IMR-90 (cell line): ENCODE results near the gene TMEM9B. TPM values are rescaled to one million over a fixed set of nuclear protein-coding genes. Genes with fewer than 3 reads are reported as not detected.

Experiments
- ATAC-seq: fragments of 200-7000 bp; cut with Tn5 transposase; 2 replicates; pipeline ENCODE4 v1.9.1; 2020; ENCODE audit warnings: low read depth, mild to moderate bottlenecking, moderate library complexity
- BruUV-seq: library from RNA; stranded (reverse); fragments of 400-500 nt; replicated peaks from 2 replicates; lab custom pipeline; 2021; lab: Mats Ljungman, UMichigan
- CTCF ChIA-PET: fragments of 300-600 bp; formaldehyde crosslinking; extraction: SDS; loops from one replicate; lab custom pipeline; 2021; ENCODE audit warnings: antibody characterized with exemption; lab: Yijun Ruan, JAX
- POLR2A ChIA-PET: fragments of 300-600 bp; sonication (Branson Sonifier 250); formaldehyde crosslinking; loops from one replicate; lab custom pipeline; 2022; ENCODE audit warnings: antibody characterized with exemption; ENCODE audit not compliant: unreplicated experiment; lab: Charles Lee
- DNase-seq: peaks from one replicate; pipeline ENCODE4 v3.0.0; 2013
- H2AFZ ChIP-seq: replicated peaks from 2 replicates; pipeline ENCODE3; 2013; ENCODE audit warnings: low read length, mild to moderate bottlenecking; ENCODE audit not compliant: poor library complexity
- H2AK5ac ChIP-seq: 2 replicates; pipeline ENCODE4 v1.6.1; 2013; ENCODE audit warnings: low read depth, low read length, inconsistent platforms
- H2AK9ac ChIP-seq: replicated peaks from 2 replicates; pipeline ENCODE3; 2013; ENCODE audit warnings: mild to moderate bottlenecking, low read depth, low read length, moderate library complexity; ENCODE audit not compliant: poor library complexity
- H2BK120ac ChIP-seq: 2 replicates; pipeline ENCODE4 v1.6.1; 2013; ENCODE audit warnings: low read depth, low read length, inconsistent platforms
- H2BK15ac ChIP-seq: 3 replicates; pipeline ENCODE4 v1.6.1; 2013; ENCODE audit warnings: low read depth, low read length, inconsistent platforms
- H2BK20ac ChIP-seq: 2 replicates; pipeline ENCODE4 v1.6.1; 2013; ENCODE audit warnings: low read depth, mild to moderate bottlenecking, inconsistent platforms, low read length, moderate library complexity
- H2BK5ac ChIP-seq: 2 replicates; pipeline ENCODE4 v1.6.1; 2013; ENCODE audit warnings: mild to moderate bottlenecking, low read depth, low read length, inconsistent platforms; ENCODE audit not compliant: poor library complexity, severe bottlenecking
- H3K14ac ChIP-seq: replicated peaks from 2 replicates; pipeline ENCODE4 v1.6.1; 2013; ENCODE audit warnings: low read depth, low read length, inconsistent platforms
- H3K18ac ChIP-seq: 2 replicates; pipeline ENCODE4 v1.6.1; 2013; ENCODE audit warnings: low read depth, low read length, control low read depth
- H3K23ac ChIP-seq: 2 replicates; pipeline ENCODE4 v1.6.1; 2013; ENCODE audit warnings: low read depth, low read length, inconsistent platforms
- H3K27ac ChIP-seq: 2 replicates; pipeline ENCODE4 v1.5.1; 2013; ENCODE audit warnings: mild to moderate bottlenecking, control low read depth, low read length; ENCODE audit not compliant: insufficient read depth
- H3K27me3 ChIP-seq: 2 replicates; pipeline ENCODE4 v1.6.1; 2013; ENCODE audit warnings: low read length; ENCODE audit not compliant: control insufficient read depth, insufficient read depth
- H3K36me3 ChIP-seq: 2 replicates; pipeline ENCODE4 v1.6.1; 2013; ENCODE audit warnings: low read length, mixed read lengths; ENCODE audit not compliant: control insufficient read depth, insufficient read depth
- H3K4ac ChIP-seq: 2 replicates; pipeline ENCODE4 v1.6.1; 2013; ENCODE audit warnings: low read depth, low read length, inconsistent platforms
- H3K4me1 ChIP-seq: 2 replicates; pipeline ENCODE4 v1.6.1; 2013; ENCODE audit warnings: low read length, mixed read lengths; ENCODE audit not compliant: control insufficient read depth, insufficient read depth
- H3K4me2 ChIP-seq: 2 replicates; pipeline ENCODE4 v1.6.1; 2013; ENCODE audit warnings: low read depth, mild to moderate bottlenecking, control low read depth, low read length, moderate library complexity
- H3K4me3 ChIP-seq: 2 replicates; pipeline ENCODE4 v1.5.1; 2013; ENCODE audit warnings: low read depth, mild to moderate bottlenecking, control low read depth, low read length, moderate library complexity; ENCODE audit not compliant: insufficient read depth
- H3K56ac ChIP-seq: 2 replicates; pipeline ENCODE4 v1.6.1; 2013; ENCODE audit warnings: low read length, inconsistent platforms; ENCODE audit not compliant: insufficient read depth; ENCODE audit errors: extremely low read depth
- H3K79me1 ChIP-seq, 2 experiments: 2 replicates each; pipeline ENCODE4 v1.6.1; 2013; ENCODE audit warnings: low read length in 2 of 2, inconsistent platforms in 1 of 2, low read depth in 1 of 2
- H3K9ac ChIP-seq: 2 replicates; pipeline ENCODE4 v1.6.1; 2013; ENCODE audit warnings: low read depth, low read length, control low read depth
- H3K9me1 ChIP-seq: 2 replicates; pipeline ENCODE4 v1.6.1; 2013; ENCODE audit warnings: low read length, inconsistent platforms; ENCODE audit not compliant: insufficient read depth
- H3K9me3 ChIP-seq: 2 replicates; pipeline ENCODE4 v1.6.1; 2013; ENCODE audit warnings: low read length; ENCODE audit not compliant: control insufficient read depth, insufficient read depth
- H4K20me1 ChIP-seq: 2 replicates; pipeline ENCODE4 v1.6.1; 2013; ENCODE audit warnings: low read length, inconsistent platforms; ENCODE audit not compliant: insufficient read depth
- H4K5ac ChIP-seq: 2 replicates; pipeline ENCODE4 v1.6.1; 2013; ENCODE audit warnings: mild to moderate bottlenecking, low read depth, low read length, control low read depth
- H4K8ac ChIP-seq, 2 experiments: 2 replicates each; pipeline ENCODE4 v1.6.1; 2013; ENCODE audit warnings: low read depth in 2 of 2, low read length in 2 of 2, control low read depth in 1 of 2, inconsistent platforms in 1 of 2
- H4K91ac ChIP-seq: 2 replicates; pipeline ENCODE4 v1.6.1; 2013; ENCODE audit warnings: low read depth, low read length, inconsistent platforms; ENCODE audit not compliant: insufficient read depth
- CHD1 ChIP-seq: IDR thresholded peaks from 2 replicates; pipeline ENCODE4 v1.6.1; 2012; ENCODE audit warnings: low read depth, low read length, improper control_type of control experiment
- FOS ChIP-seq: fragments of 150-350 bp; IDR thresholded peaks from 2 replicates; pipeline ENCODE4 v1.6.1; 2016; ENCODE audit warnings: low read depth, low read length
- MAZ ChIP-seq: IDR thresholded peaks from 2 replicates; pipeline ENCODE4 v1.6.1; 2012; ENCODE audit warnings: low read depth, mild to moderate bottlenecking, low read length, improper control_type of control experiment, moderate library complexity, borderline replicate concordance
- MXI1 ChIP-seq: IDR thresholded peaks from 2 replicates; pipeline ENCODE4 v1.6.1; 2012; ENCODE audit warnings: low read depth, mild to moderate bottlenecking, low read length, moderate library complexity, borderline replicate concordance
- NFE2L2 ChIP-seq: fragments of 150-350 bp; IDR thresholded peaks from 2 replicates; pipeline ENCODE4 v1.6.1; 2016; ENCODE audit warnings: low read depth, mild to moderate bottlenecking, low read length
- SMC3 ChIP-seq: fragments of 150-350 bp; IDR thresholded peaks from 2 replicates; pipeline ENCODE4 v1.6.1; 2016; ENCODE audit warnings: low read depth, mild to moderate bottlenecking, antibody characterized with exemption, low read length, moderate library complexity
- WGBS, 2 experiments: methylation state at CpG; one replicate each; pipeline versions ENCODE4 v1.1.5 to v1.1.7; 2013; ENCODE audit warnings: missing lambda C conversion rate in 2 of 2; ENCODE audit not compliant: insufficient read length in 1 of 2; ENCODE audit errors: extremely low coverage in 2 of 2; 5-methylcytosine and 5-hydroxymethylcytosine counted together
- dilution Hi-C: fragments of 300-500 bp; cut with HindIII; formaldehyde crosslinking; loops from one replicate; pipeline ENCODE4 v1.14.3; 2018; ENCODE audit warnings: low sequenced_read_pairs; ENCODE audit not compliant: unreplicated experiment
- in situ Hi-C: fragments of 300-500 bp; cut with MboI; formaldehyde crosslinking; loops from 3 replicates; pipeline ENCODE4 v1.14.3; 2019; ENCODE audit warnings: low sequenced_read_pairs, inconsistent platforms, mixed read lengths
- intact Hi-C: fragments of 100-400 bp; cut with micrococcal nuclease; formaldehyde crosslinking; loops from 2 replicates; pipeline ENCODE4 v1.10.0; 2022
- polyA plus RNA-seq, 3 experiments: library from polyadenylated mRNA; depleted of rRNA; stranded (reverse); fragments of >200 nt; gene quantifications; 2 replicates each; pipeline ENCODE4 v1.2.3, GENCODE V29; 2012; ENCODE audit warnings: low replicate concordance in 1 of 3
- total RNA-seq: library from RNA; depleted of rRNA; stranded (reverse); fragments of >200 nt; gene quantifications from 2 replicates; pipeline ENCODE4 v1.2.3, GENCODE V29; 2012
- TF ChIP-seq, protein P1 (sequence below): fragments of 150-350 bp; IDR thresholded peaks from 2 replicates; pipeline ENCODE4 v1.6.1; 2017; ENCODE audit warnings: mild to moderate bottlenecking, antibody characterized with exemption, low read length, low read depth
- TF ChIP-seq, protein P2 (sequence below): conservative IDR thresholded peaks from 2 replicates; pipeline ENCODE4 v1.5.1; 2012; ENCODE audit warnings: mild to moderate bottlenecking, low read depth, low read length, improper control_type of control experiment

TMEM9B gene
- total and polyA plus RNA-seq, 2 of the 4 experiments (the other 2 are of a cell fraction) = 24.6 to 25.6 TPM

DNA sequence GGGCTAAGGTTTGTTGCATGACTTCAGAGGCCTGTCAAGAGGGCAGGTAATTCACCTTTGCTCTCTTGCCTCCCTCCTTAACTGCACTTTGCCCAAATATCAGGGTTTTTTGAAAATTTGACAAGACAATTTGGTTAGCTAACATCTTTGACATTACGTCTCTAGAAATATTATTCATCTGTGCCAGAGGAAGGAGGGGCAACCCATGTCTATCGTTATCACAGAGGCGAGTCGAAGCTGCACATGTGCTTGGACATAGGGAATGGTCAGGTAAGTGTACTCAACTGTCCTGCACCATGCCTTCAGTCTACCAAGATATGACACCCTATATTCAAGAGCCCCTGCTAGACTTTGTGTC, 49.6 kb downstream of the TMEM9B start:
- WGBS, 2 experiments = no CpG with 5 or more reads among the region's 4 CpGs

More for the DNA sequence above, 49.6 kb downstream of the TMEM9B start:
- ATAC-seq (no peak), DNase-seq (no peak)
- Histone ChIP-seq H2BK5ac (no peak overlapping the region), H3K4me3 (no peak overlapping the region), H2AK5ac (peak overlapping the region; percentile 92; the same call in 1 of the 2 replicates), H3K9me1 (peaks cover 19% of the 10 kb centered on the region; the same call in 1 of the 2 replicates), H3K9me3 (no peaks in the 10 kb centered on the region), H3K56ac (no peak overlapping the region), H2AFZ (no peak overlapping the region), H3K4me1 (peaks cover 22% of the 10 kb centered on the region), H3K18ac (no peak overlapping the region), H3K9ac (no peak overlapping the region; the same call in 1 of the 2 replicates), H2AK9ac (no peak overlapping the region), H4K91ac (peak overlapping the region; percentile 9), H3K23ac (0 out of 2 replicates have a peak overlapping the region, but pooled peaks have one; percentile 11), H4K5ac (no peak overlapping the region), H4K20me1 (peaks cover 3% of the 10 kb centered on the region; the same call in 1 of the 2 replicates), H2BK20ac (no peak overlapping the region), H4K8ac (no peak overlapping the region; a peak in 1 of 4 replicates), H3K4me2 (no peak overlapping the region; the same call in 1 of the 2 replicates), H3K36me3 (peaks cover 17% of the 10 kb centered on the region), H3K79me1 (peaks cover 36 to 61% of the 10 kb centered on the region in 2 experiments), H2BK15ac (peak overlapping the region; percentile 49; the same call in 1 of the 3 replicates), H3K27ac (peak overlapping the region; percentile 36; the same call in 1 of the 2 replicates), H3K4ac (peak overlapping the region; percentile 54; the same call in 1 of the 2 replicates), H3K14ac (no peak overlapping the region), H3K27me3 (no peaks in the 10 kb centered on the region), H2BK120ac (no peak overlapping the region)
- CTCF ChIA-PET = interaction anchor here (1.1 to 1.8 kb wide), 4 partner anchors 27 to 223 kb away, joined by 3 to 8 read pairs (median 4); no protein-coding TSS in a partner anchor
- intact Hi-C loops = loop anchor here (1.0 to 10.0 kb wide), 5 partner anchors 87 to 593 kb away; a partner anchor contains a TSS
- POLR2A ChIA-PET = interaction anchor here (0.6 to 2.0 kb wide), 3 partner anchors 45 to 162 kb away, joined by 3 to 4 read pairs (median 3); no protein-coding TSS in a partner anchor
- BruUV-seq = no TSS peak
- dilution Hi-C loops = no loop called here
- in situ Hi-C loops = loop anchor here (5.0 kb wide), 2 partner anchors 43 to 223 kb away; no protein-coding TSS in a partner anchor
- TF ChIP-seq, protein P1, sequence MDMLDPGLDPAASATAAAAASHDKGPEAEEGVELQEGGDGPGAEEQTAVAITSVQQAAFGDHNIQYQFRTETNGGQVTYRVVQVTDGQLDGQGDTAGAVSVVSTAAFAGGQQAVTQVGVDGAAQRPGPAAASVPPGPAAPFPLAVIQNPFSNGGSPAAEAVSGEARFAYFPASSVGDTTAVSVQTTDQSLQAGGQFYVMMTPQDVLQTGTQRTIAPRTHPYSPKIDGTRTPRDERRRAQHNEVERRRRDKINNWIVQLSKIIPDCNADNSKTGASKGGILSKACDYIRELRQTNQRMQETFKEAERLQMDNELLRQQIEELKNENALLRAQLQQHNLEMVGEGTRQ = no peak
- TF ChIP-seq NFE2L2 = no peak
- TF ChIP-seq SMC3 = no peak
- no peak for TF ChIP-seq MXI1
- no peak for TF ChIP-seq MAZ
- no peak for TF ChIP-seq CHD1
- TF ChIP-seq, protein P2, sequence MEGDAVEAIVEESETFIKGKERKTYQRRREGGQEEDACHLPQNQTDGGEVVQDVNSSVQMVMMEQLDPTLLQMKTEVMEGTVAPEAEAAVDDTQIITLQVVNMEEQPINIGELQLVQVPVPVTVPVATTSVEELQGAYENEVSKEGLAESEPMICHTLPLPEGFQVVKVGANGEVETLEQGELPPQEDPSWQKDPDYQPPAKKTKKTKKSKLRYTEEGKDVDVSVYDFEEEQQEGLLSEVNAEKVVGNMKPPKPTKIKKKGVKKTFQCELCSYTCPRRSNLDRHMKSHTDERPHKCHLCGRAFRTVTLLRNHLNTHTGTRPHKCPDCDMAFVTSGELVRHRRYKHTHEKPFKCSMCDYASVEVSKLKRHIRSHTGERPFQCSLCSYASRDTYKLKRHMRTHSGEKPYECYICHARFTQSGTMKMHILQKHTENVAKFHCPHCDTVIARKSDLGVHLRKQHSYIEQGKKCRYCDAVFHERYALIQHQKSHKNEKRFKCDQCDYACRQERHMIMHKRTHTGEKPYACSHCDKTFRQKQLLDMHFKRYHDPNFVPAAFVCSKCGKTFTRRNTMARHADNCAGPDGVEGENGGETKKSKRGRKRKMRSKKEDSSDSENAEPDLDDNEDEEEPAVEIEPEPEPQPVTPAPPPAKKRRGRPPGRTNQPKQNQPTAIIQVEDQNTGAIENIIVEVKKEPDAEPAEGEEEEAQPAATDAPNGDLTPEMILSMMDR = no peak
- TF ChIP-seq FOS = no peak
